AG09319 (cell line): ENCODE measurements around the gene COX10.
A peak's percentile ranks its signal among the peaks of the same experiment; 100 is the strongest.

Experiments used
- DNase-seq: peaks from one replicate; pipeline ENCODE4 v3.0.0-alpha.2; 2010; ENCODE audit warnings: low read depth; ENCODE audit errors: extremely low read depth
- CTCF ChIP-seq: IDR thresholded peaks from 2 replicates; pipeline ENCODE4 v1.5.1; 2011; ENCODE audit warnings: low read depth, mild to moderate bottlenecking, inconsistent platforms, low read length, moderate library complexity

The COX10 gene

GRCh38 chr17:14200354-14200753 is 131.1 kb downstream of the COX10 start:
- TF ChIP-seq CTCF, result no peak
- no peak for DNase-seq

GRCh38 chr17:14201021-14201987 is 132.0 kb downstream of the COX10 start:
- peak; percentile 44 for DNase-seq
- no peak for TF ChIP-seq CTCF

GRCh38 chr17:14201988-14202380 is 132.7 kb downstream of the COX10 start:
- DNase-seq, result no peak
- no peak for TF ChIP-seq CTCF

GRCh38 chr17:14202388-14203166 is 133.3 kb downstream of the COX10 start:
- no peak for DNase-seq

GRCh38 chr17:14203388-14203787 is 134.1 kb downstream of the COX10 start:
- DNase-seq, result no peak
- peak; percentile 24 for TF ChIP-seq CTCF

More at GRCh38 chr17:14202388-14203166, 133.3 kb downstream of the COX10 start:
- no peak for TF ChIP-seq CTCF

- no peak for TF ChIP-seq CTCF
- DNase-seq, result no peak
These were observed 134.8 kb downstream of the COX10 start for GRCh38 chr17:14204084-14204483.

- DNase-seq, result no peak
- TF ChIP-seq CTCF, result no peak
These were observed 135.2 kb downstream of the COX10 start for GRCh38 chr17:14204546-14204945.
